KBM-7 (cell line): ENCODE measurements around the gene CORO1C.

ENCODE experiments used
- DNase-seq: peaks from one replicate; pipeline ENCODE4 v3.0.0-alpha.2; 2015
- in situ Hi-C: fragments of 300-500 bp; cut with MboI; formaldehyde crosslinking; loops from 2 replicates; pipeline ENCODE4 v1.14.3; 2020; ENCODE audit warnings: low sequenced_read_pairs, low pct_unique_long_range_greater_than_20kb, mixed read lengths

CORO1C gene

GRCh38 chr12:108599948-108600701 is 131.2 kb downstream of the CORO1C start:
- in situ Hi-C loops: no loop called here
- DNase-seq: no peak

- in situ Hi-C loops: no loop called here
- DNase-seq: no peak
Measured at GRCh38 chr12:108599541-108599940, 131.8 kb downstream of the CORO1C start.

- DNase-seq: no peak
- in situ Hi-C loops: no loop called here
Measured at GRCh38 chr12:108598553-108599250, 132.6 kb downstream of the CORO1C start.

- peak; percentile 35 for DNase-seq
- in situ Hi-C loops: no loop called here
Measured at GRCh38 chr12:108597559-108598471, 133.5 kb downstream of the CORO1C start, which contains the start of gene TMEM119. TMEM119 (minus strand) TSS chr12:108598084; CDS start chr12:108592383, 5,701 bp downstream.

GRCh38 chr12:108596854-108597558 is 134.3 kb downstream of the CORO1C start:
- DNase-seq: no peak
- in situ Hi-C loops: no loop called here

GRCh38 chr12:108595711-108596647 is 135.3 kb downstream of the CORO1C start:
- in situ Hi-C loops: no loop called here
- no peak for DNase-seq
